Left ventricle myocardium inferior (tissue), 1 donor: ENCODE results near the gene RFXANK. TPM values are rescaled to one million over a fixed set of nuclear protein-coding genes. Genes with fewer than 3 reads are reported as not detected.
"Not testable (repeated sequence)": the region's sequence is repeated elsewhere in the genome, so short reads cannot be mapped to it uniquely, and the experiment has no call there.

Experiments used
- DNase-seq: peaks from one replicate; pipeline ENCODE4 v3.0.0-alpha.2; 2020
- H3K27ac ChIP-seq: fragments of 200-600 bp; replicated peaks from 2 replicates; pipeline ENCODE4 v1.8.0; 2021
- H3K27me3 ChIP-seq: fragments of 200-600 bp; 2 replicates; pipeline ENCODE4 v1.8.0; 2021; ENCODE audit warnings: low read depth
- H3K36me3 ChIP-seq: fragments of 200-600 bp; 2 replicates; pipeline ENCODE4 v1.8.0; 2021
- H3K4me1 ChIP-seq: fragments of 200-600 bp; 2 replicates; pipeline ENCODE4 v1.8.0; 2021
- H3K4me3 ChIP-seq: fragments of 200-600 bp; 2 replicates; pipeline ENCODE4 v1.8.0; 2021; ENCODE audit warnings: mild to moderate bottlenecking, moderate library complexity
- H3K9me3 ChIP-seq: fragments of 200-600 bp; replicated peaks from 2 replicates; pipeline ENCODE4 v1.8.0; 2021
- CTCF ChIP-seq: fragments of 200-600 bp; IDR thresholded peaks from 2 replicates; pipeline ENCODE4 v1.8.0; 2021; ENCODE audit warnings: antibody characterized with exemption, mild to moderate bottlenecking, borderline replicate concordance
- intact Hi-C: fragments of 100-400 bp; cut with micrococcal nuclease; formaldehyde crosslinking; loops from one replicate; pipeline ENCODE4 v1.11.0; 2022
- total RNA-seq: library from RNA; stranded (reverse); fragmentation: NEBNext Ultra II Directional; extraction: Animal tissue kit (Norgen Biotek cat#: 25700); gene quantifications from one replicate; pipeline ENCODE4 v1.2.1, GENCODE V29; 2021
- donor health status: DM: no; HTN: yes; CAD: no; lungs with severe emphysema.

RFXANK gene
- total RNA-seq, 1 donor from 2014 or later = 37.2 TPM

- Histone ChIP-seq H3K27ac (no peak overlapping the region), H3K4me1 (peaks cover 7% of the 10 kb centered on the region), H3K27me3 (no peaks in the 10 kb centered on the region), H3K4me3 (no peak overlapping the region), H3K9me3 (no peaks in the 10 kb centered on the region), H3K36me3 (peaks cover 28% of the 10 kb centered on the region)
- intact Hi-C loops = no loop called here
- DNase-seq = no peak
- TF ChIP-seq CTCF = no peak
These were observed 44.7 kb upstream of the RFXANK start for GRCh38 chr19:19147344-19147743.

- DNase-seq, H3K27ac ChIP-seq, H3K4me3 ChIP-seq, H3K9me3 ChIP-seq, H3K27me3 ChIP-seq, H3K4me1 ChIP-seq, intact Hi-C loops: not testable (repeated sequence)
- H3K36me3 ChIP-seq = peaks cover 28% of the 10 kb centered on the region
These were observed 43.6 kb upstream of the RFXANK start for GRCh38 chr19:19148504-19148903.

GRCh38 chr19:19149435-19149834 is 42.6 kb upstream of the RFXANK start:
- Histone ChIP-seq H3K36me3 (peaks cover 28% of the 10 kb centered on the region), H3K9me3 (no peaks in the 10 kb centered on the region), H3K27me3 (no peaks in the 10 kb centered on the region), H3K4me1 (peaks cover 7% of the 10 kb centered on the region), H3K4me3 (no peak overlapping the region), H3K27ac (no peak overlapping the region)
- TF ChIP-seq CTCF = no peak
- intact Hi-C loops = no loop called here
- no peak for DNase-seq

GRCh38 chr19:19151418-19151817 is 40.6 kb upstream of the RFXANK start:
- Histone ChIP-seq H3K36me3 (peaks cover 36% of the 10 kb centered on the region), H3K4me1 (no peaks in the 10 kb centered on the region), H3K27ac (no peak overlapping the region), H3K27me3 (no peaks in the 10 kb centered on the region), H3K9me3 (peaks cover 7% of the 10 kb centered on the region), H3K4me3 (no peak overlapping the region)
- no peak for TF ChIP-seq CTCF
- intact Hi-C loops = no loop called here
- no peak for DNase-seq

- H3K36me3 ChIP-seq = peaks cover 24% of the 10 kb centered on the region
- no peaks in the 10 kb centered on the region for H3K27me3 ChIP-seq
- no peak overlapping the region for H3K4me3 ChIP-seq
- intact Hi-C loops = no loop called here
- peaks cover 7% of the 10 kb centered on the region for H3K9me3 ChIP-seq
- DNase-seq = no peak
- no peaks in the 10 kb centered on the region for H3K4me1 ChIP-seq
- no peak for TF ChIP-seq CTCF
- peak overlapping the region; percentile 30 for H3K27ac ChIP-seq
These were observed 39.2 kb upstream of the RFXANK start for GRCh38 chr19:19152668-19153384.

- H3K4me3 ChIP-seq = no peak overlapping the region
- DNase-seq = no peak
- TF ChIP-seq CTCF = no peak
- H3K36me3 ChIP-seq = peaks cover 9% of the 10 kb centered on the region
- H3K27ac ChIP-seq = no peak overlapping the region
- no peaks in the 10 kb centered on the region for H3K4me1 ChIP-seq
- intact Hi-C loops = no loop called here
- H3K27me3 ChIP-seq = peaks cover 7% of the 10 kb centered on the region
- peaks cover 7% of the 10 kb centered on the region for H3K9me3 ChIP-seq
These were observed 37.1 kb upstream of the RFXANK start for GRCh38 chr19:19154768-19155494.
